ENCODE measurements around the gene CNTNAP2.

CNTNAP2 gene

GRCh38 chr7:146961617-146962016 is 845.0 kb downstream of the CNTNAP2 start:
- no peak for TF ChIP-seq CTCF (conservative IDR thresholded peaks at IDR 0.05)
- no peak overlapping the region for H3K27ac ChIP-seq

- TF ChIP-seq CTCF (conservative IDR thresholded peaks at IDR 0.05), result no peak
- no peak overlapping the region for H3K27ac ChIP-seq
Observed at GRCh38 chr7:146966274-146966673, 849.7 kb downstream of the CNTNAP2 start.

- TF ChIP-seq CTCF (conservative IDR thresholded peaks at IDR 0.05), result no peak
- H3K27ac ChIP-seq, result no peak overlapping the region
Observed at GRCh38 chr7:146982482-146982881, 865.9 kb downstream of the CNTNAP2 start.

GRCh38 chr7:146991596-146991995 is 875.0 kb downstream of the CNTNAP2 start:
- TF ChIP-seq CTCF (conservative IDR thresholded peaks at IDR 0.05), result no peak
- no peak overlapping the region for H3K27ac ChIP-seq

- TF ChIP-seq CTCF (conservative IDR thresholded peaks at IDR 0.05), result no peak
- no peak overlapping the region for H3K27ac ChIP-seq
Observed at GRCh38 chr7:146993764-146994163, 877.2 kb downstream of the CNTNAP2 start.

GRCh38 chr7:147008530-147008929 is 891.9 kb downstream of the CNTNAP2 start:
- TF ChIP-seq CTCF (conservative IDR thresholded peaks at IDR 0.05), result no peak
- H3K27ac ChIP-seq, result no peak overlapping the region

GRCh38 chr7:147012666-147013065 is 896.1 kb downstream of the CNTNAP2 start:
- TF ChIP-seq CTCF (conservative IDR thresholded peaks at IDR 0.05), result no peak
- H3K27ac ChIP-seq, result no peak overlapping the region

GRCh38 chr7:147013825-147014224 is 897.2 kb downstream of the CNTNAP2 start:
- TF ChIP-seq CTCF (conservative IDR thresholded peaks at IDR 0.05), result no peak
- H3K27ac ChIP-seq, result no peak overlapping the region

All from VCaP (cell line).